Epithelial cell of prostate (primary cell): ENCODE results near the gene PAX7.
A peak's percentile ranks its signal among the peaks of the same experiment; 100 is the strongest.

Experiments used
- DNase-seq: peaks from one replicate; pipeline ENCODE4 v3.0.0-alpha.2; 2011; ENCODE audit warnings: low read depth, low spot score
- H3K27ac ChIP-seq: fragments of 450-650 bp; 2 replicates; pipeline ENCODE4 v1.5.1; 2017; ENCODE audit warnings: mild to moderate bottlenecking

PAX7 gene

DNA sequence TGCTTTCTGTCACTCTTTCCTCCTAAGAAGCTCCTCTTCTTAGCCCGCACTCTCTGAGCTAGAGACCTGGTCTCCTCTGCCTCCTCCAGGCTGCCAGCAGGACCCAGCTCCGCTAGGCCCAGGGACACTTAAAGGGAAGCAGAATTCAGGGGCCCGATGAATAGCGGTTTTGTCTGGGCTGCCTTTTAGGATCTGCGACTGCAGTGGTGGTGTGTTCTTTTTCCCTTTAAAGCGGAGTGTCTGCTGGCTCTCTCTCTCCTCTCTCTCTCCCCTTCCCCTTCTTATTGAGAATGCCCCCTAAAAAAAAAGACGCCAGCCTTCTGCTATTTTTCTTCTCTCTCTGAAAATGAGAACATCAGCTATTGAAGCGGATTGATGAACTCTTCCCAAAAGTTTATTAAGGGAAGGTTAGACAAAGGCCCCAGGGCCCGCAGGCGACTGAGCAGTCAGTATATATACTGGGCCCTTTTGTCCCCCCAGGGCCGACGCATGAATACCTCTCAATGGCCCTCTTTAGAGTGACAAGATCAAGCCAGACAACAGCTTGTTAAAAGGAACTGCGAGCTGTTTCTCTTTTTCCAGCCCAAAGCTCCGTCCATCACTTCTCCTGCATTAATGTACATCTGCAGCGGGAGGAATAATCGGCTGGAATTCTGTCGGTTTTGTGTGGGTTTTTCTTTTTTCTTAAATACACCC lies 27.0 kb downstream of the PAX7 start:
- H3K27ac ChIP-seq = no peak overlapping the region
- DNase-seq = no peak

DNA sequence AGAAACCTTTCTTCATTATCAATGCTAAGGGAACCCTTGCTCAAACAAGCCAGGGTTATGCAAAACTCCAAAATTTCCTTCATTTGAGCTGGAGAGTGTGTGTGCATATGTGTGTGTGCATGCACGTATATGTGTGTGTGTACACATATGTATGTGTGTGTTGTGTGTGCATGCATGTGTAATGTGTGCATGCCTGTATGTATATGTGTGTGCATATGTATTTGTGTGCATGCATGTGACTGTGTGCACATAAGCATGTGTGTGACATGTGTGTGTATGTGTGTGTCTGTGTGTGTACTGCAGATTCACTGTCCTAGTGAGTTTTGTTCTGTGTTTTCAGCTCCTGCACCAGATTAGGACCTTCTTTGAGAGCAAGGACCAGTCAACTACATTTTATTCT lies 28.2 kb downstream of the PAX7 start:
- no peak overlapping the region for H3K27ac ChIP-seq

DNA sequence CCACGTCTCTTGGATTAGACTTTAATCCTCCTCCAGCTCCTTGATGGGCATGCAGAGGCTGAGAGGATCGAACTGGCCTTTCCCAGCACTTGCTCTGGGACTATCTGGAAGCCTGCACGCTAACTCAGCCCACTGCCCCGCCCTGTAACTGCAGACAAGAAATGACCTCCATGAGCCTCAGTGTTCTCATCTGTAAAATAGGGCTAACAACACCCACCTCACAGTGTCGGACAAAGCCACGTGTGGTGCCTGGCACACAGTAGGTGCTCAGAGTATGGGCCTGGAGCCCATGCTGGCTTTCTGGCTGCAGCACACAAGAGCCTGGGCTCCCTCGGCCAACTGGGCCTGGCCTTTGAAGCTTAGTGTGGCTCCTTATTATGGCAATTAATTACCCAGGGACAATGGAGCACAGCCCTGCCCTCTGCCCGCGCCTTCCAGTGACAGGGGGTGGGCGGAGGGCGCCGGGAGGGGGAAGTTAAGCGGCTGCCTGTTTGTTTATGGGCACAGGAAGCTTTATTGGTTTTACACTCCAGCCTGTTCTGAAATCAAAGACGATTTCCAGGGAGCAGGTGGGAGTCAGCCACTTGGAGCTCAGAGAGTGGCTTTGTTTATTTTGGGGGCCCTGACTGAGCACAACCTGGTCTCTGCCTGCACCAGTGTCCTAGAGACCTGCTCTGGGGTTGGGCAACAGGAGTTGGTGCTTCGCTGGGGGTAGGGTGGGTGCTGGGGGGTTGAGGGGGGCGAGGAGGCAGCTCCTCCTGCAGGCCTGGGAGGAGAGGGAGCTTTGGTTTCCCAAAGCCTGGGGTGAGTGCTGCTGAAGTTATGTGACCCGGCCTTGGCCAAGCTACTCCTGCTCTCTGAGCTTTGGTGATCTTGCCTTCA lies 31.0 kb downstream of the PAX7 start:
- H3K27ac ChIP-seq = no peak overlapping the region
- DNase-seq = no peak

More for the DNA sequence above, 28.2 kb downstream of the PAX7 start:
- DNase-seq = no peak

DNA sequence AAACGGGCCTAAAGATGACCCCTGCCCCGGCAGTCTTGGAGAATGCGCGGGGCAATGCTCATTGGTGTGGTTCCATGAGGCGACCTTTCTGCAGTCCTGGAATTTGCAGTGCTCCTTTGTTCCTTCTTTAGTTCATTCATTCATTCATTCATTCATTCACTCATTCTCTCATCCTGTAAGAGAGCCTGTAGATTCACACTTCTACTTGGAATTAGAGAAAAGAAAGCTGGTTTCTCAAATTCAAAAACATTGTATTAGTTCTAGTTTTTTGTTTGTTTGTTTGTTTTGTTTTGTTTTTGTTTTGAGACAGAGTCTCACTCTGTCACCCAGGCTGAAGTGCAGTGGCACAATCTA lies 31.6 kb downstream of the PAX7 start:
- no peak overlapping the region for H3K27ac ChIP-seq
- no peak for DNase-seq

DNA sequence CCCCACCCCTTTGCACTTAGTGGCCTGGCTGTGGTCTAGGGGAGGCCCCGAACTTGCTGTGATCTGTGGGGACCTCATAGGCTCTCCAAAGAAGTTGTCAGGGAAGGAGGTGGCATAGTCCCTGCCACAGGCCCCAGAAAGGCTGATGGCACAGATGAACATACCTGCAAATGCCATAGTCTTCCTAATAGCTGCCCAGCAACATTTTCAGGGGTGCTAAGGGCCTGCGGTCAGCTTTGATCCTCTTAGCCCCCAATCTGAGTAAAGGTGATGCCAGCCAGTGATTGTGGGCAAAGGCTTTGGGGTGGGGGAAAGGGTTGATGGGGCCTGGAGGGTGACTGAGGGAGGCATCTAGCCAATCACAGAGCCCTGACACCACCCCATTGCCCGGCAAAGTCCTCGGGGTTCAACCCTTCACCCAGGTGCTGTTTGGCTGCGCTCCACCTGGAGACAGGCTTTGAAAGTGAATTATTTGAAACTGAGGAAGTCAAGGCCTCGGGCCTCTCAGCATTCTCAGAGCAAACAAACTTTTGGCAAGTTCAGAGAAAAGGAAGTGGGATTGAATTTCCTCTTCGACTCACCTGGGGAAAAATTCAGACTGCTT lies 35.8 kb downstream of the PAX7 start:
- H3K27ac ChIP-seq = peak overlapping the region; percentile 62
- DNase-seq = peak; percentile 22

DNA sequence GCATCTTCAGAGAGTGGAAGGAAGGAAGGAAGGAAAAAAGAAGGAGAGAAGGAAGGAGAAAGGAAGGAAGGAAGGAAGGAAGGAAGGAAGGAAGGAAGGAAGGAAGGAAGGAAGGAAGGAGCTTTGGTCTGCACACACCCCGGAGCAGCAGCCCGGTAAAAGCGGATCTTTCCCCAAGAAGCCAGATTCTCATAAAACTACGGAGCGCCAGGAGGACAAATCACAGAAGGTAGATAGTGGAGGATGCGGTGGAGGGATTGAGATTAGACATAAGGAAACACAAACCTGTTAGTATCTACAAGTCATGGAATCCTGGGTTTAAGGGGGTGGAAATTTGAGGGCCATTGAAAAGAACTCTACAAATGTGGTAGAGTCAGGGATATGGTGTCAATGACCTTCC lies 36.7 kb downstream of the PAX7 start:
- DNase-seq = no peak
- H3K27ac ChIP-seq = peak overlapping the region; percentile 62

DNA sequence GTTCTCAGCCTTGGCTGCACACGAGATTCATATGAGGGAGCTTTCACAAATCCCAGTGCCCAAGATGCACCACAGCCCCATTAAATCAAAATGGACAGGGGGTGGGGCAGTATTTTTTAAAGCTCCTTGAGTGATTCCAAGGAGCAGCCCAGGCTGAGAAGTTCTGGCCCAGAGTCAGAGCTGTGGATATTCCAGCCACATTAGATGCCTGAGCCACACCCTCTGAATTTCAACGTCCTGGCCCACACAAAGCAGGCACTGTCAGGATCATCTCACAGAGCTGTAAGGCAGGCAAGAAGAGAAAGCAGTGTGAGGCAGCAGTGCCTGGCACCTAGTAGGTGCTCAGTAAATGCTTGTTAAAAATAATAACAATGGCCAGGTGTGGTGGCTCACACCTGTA lies 37.4 kb downstream of the PAX7 start:
- no peak for DNase-seq
- H3K27ac ChIP-seq = peak overlapping the region; percentile 62

DNA sequence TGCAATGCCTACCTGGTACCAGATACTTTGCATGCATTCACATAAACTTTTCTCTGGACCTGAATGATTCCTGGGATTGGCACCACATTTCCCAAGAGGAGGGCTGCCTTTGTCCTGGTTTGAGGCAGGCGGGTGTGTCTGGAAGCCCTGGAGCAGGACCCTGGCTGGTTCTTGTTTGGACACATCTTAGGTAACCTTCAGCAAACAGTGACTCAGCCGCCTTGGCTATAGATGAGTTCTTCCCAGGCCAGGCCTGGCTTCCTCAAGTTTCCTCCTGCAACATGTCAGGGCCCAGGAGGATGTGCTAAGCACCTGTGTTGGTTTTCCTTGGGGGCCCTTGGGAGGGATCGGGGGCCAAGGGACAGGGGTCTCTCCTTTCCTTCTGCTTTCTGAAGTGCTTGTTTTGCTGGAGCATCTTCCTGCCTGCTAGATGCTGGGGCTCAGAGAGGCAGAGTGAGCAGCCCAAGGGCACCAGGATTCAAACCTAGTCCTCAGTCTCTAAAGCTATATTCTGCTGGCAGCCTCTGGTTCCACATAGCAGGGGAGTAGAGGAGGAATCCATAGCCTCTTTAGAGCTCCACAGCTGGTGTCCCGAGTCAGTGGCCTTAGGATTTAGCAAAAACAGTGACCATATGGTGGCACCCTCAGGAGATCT lies 38.2 kb downstream of the PAX7 start:
- peak overlapping the region; percentile 62 for H3K27ac ChIP-seq
- peak; percentile 79 for DNase-seq

DNA sequence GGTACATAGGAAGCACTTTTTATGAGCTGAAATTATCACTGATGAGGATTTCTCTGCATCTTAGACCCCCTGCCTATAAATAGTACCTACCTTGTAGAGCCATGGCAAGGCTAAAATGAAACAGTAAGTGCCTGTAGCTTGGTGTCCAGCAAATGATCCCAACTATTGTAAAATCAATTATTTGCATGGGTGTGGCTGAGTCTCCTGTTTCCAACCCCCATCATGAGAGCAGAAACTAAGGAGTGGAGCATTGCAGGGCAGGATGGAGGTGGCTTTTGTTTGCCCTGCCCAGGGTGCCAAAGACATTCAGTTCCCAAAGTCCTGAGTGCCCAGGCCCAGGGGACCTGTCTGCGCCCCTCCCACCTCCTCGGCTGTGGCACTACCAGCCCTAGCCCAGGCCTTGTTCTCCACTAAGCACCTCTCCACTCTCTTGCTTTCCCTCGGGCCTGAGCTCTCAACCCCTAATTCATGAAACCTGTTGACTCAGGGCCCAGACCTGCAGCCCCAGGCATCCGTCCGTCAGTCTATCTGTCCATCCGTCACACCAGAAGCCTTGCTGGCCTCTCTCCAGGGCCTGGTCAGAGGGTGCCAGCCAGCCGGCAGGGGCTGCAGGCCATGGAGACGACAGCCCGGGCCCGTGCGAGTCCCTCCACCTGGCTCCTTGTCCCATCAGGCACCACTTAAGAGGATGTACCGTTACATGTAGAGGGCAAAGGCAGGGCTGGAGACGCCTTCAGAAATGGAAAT lies 39.6 kb downstream of the PAX7 start:
- no peak for DNase-seq
- H3K27ac ChIP-seq = no peak overlapping the region

DNA sequence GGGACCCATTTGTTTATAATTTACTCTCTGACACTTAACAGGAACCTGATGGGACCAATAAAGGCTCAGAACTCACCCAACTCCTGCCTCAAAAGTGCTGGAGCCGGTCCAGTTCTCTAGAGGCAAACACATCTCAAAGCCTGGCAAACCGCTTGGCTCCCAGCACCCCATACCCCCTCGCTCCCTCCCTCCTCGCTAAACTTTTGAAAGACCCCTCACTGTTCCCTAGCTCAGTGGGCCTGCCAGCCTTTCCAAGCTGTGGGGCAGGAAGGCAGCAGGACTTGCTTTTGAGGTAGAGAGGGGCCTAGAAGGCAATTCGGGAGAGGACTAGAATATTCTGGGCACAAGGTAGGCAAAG lies 40.2 kb downstream of the PAX7 start:
- H3K27ac ChIP-seq = no peak overlapping the region
- no peak for DNase-seq

DNA sequence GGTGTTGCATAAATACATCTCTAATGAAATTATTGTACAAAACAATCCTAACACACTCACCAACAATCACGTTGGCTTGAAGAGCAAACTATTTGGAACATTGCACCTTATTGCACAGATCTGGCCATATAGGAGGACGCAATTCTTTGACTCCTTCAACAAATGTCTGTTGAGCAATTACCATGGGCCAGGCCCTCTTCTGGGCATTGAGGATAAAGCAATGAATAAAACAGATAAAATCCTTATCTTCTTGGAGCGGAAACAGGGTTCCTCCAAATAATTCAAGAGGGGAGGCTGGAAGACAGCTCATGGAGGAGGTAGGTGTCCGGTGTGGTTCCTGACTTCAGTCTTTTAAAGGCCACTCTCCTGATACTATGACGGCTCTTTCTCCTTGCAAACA lies 43.3 kb downstream of the PAX7 start:
- DNase-seq = no peak
- H3K27ac ChIP-seq = no peak overlapping the region

DNA sequence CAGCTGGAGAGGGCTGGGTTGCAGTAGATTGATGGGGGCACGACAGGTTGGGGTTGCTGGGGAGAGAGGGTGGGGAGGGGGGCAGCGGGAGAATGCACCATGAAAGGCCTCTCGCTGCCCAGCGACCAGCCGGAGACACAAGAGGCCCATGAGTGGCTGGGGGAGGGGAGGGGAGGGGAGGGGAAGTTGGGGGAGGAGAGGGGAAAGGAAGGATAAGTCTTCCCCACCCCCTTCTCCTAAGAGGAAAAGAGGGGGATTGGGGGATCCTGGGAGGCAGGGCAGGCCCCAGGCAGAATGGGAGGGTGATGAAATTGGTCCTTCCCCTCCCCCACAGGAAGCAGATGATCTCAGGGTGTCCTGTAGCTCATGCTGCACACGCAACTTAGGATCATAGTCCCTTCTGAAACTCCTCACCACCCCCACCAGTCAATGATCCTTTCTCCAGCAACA lies 45.7 kb downstream of the PAX7 start:
- H3K27ac ChIP-seq = no peak overlapping the region
- no peak for DNase-seq

DNA sequence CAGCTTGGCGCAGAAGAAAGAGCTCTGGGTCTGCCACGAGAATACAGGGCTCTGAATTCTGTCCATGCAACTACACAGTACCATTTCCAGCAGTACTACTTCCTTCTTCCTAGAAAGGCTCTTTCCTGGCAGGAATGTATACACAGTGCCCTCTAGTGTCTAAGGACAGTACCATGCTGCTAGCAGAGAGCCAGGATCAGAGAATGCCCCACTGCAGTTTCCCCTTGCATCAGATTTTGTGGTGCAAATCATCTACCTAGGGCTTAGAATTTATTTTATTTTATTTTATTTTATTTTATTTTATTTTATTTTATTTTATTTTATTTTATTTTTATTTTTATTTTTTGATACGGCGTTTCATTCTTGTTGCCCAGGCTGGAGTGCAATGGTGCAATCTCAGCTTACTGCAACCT lies 50.8 kb downstream of the PAX7 start:
- H3K27ac ChIP-seq = no peak overlapping the region
- no peak for DNase-seq

DNA sequence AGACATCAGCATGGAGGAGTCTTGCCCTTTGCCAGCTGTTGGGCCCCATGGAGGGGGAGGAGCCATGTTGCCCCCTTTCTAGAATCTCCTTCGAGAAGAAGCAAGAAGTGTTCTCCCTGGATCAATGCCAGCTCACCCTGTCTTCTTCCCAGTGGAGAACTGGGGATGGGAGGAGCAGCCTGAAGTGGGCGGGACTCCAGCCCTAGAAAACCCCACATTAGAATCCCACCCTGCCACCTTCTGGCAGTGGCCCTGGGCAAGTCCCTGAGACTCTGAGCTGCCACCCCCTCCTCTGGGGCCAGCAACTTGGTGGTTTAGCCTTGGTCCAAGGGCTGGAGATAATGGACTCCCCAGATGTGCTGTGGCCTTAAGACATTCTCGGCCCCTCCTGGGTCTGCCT lies 51.7 kb downstream of the PAX7 start:
- H3K27ac ChIP-seq = no peak overlapping the region
- DNase-seq = no peak

DNA sequence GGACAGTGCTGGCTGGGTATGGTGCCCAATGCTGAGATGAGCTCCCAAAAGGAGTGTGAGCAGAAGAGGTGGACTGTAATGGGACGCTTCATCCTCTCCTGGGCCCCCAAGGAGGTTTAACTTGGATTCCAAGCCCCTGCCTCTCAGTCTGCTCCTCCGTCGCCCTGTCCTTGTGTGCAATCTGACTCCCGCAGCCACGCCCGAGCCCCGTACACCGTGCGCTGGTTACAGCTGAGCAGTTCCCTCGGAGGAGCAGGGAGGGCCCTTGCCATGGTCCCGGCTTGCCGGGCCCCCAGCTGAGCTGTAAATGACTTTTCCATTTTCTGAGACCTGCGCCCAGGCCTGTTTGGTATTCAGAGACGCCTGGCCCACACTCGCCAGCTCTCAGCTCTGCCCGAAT lies 53.7 kb downstream of the PAX7 start:
- no peak overlapping the region for H3K27ac ChIP-seq
- DNase-seq = no peak

DNA sequence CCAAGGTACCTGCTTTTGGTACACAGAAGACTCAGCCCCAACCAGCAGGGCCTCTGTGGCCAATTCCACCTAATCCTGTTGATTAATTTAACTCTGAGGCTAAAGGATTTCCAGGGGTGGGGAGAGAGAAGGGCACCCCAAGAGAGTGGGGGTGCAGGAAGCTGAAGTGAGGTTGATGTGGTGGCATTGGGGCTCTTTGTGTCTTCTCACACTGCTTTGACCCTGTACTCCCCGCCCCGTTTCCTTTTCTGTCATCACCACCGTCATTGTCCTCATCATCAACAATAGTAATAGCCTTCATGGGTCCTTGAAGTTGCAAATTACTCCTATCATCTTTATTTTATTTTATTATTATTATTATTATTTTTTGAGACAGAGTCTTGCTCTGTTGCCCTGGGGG lies 55.9 kb downstream of the PAX7 start:
- no peak overlapping the region for H3K27ac ChIP-seq
- no peak for DNase-seq

DNA sequence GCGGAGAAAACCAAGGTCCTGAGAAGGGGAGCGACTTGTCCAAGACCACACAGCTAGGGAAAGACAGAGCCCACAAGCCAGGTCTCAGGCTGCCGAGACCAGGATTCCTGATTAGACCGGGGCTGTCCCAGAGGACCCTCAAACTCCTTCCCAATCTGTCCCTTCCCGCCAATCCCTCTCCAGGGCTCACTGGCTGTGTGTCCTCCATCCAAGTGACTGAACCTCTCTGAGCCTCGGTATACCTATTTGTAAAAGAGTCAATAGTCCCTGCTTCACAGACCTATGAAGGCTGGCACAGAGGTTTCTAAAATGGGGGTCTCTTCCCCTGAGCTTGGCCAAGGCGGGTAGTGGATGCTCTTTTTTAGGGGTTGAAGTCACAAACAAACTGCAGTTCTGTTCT lies 56.6 kb downstream of the PAX7 start:
- no peak for DNase-seq
- H3K27ac ChIP-seq = no peak overlapping the region

DNA sequence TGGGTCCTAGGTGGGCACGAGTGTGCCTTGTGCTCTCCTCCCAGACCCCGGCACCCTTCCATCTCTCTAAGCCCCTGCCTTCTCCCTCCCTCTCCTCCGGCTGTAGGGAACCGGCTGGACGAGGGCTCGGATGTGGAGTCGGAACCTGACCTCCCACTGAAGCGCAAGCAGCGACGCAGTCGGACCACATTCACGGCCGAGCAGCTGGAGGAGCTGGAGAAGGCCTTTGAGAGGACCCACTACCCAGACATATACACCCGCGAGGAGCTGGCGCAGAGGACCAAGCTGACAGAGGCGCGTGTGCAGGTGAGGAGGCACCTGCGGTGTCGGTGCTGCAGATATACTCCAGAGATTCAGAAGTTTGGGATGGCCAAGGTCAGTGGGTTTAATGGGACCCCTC lies 61.0 kb downstream of the PAX7 start:
- no peak for DNase-seq
- no peak overlapping the region for H3K27ac ChIP-seq

DNA sequence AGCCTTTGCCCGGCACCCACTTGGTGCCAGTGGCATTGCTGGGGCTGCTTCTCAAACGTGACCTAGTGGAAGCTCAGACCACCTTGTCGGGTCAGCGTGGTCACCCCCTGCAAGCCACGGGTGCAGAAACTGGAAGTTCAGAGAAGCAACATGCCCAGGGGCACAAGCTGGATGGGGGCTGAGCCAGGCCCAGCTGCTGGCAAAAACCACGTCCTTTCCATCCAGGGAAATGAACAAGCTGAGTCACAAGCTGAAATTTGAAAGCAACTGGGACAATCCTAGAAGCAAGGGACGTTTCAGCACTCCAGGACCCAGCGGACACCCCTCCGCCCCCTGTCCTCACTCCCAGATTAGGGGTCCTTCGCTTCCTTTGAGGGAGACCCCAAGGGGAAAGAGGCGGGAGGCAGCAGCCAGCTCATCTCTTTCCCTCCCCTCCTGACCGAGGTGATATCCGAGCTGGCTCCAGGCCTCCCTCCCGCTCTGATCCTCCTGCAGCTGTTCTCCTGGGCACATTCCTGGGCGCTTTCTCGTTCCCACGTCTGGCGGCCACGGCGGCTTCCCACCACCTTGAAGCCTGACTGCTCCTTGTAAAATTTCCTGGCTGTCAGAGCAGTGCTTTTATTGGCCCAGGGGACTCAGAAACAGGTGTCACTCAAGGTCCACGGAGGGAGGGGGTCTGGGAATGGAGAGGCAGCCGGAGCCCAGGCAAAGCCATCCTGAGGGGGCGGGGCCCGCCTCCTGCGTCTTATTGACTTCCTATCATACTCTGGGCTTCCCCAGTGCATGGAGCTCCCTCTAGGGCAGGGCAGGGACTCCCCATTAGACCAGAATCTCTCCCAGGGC lies 62.8 kb downstream of the PAX7 start:
- no peak overlapping the region for H3K27ac ChIP-seq
- DNase-seq = no peak
